GM12878 (cell line): ENCODE measurements around the gene KLHL3. TPM values are rescaled to one million over a fixed set of nuclear protein-coding genes. Genes with fewer than 3 reads are reported as not detected.

Experiments used
- ATAC-seq: fragments of 200-7000 bp; cut with Tn5 transposase; 3 replicates; pipeline ENCODE4 v1.9.1; 2020; ENCODE audit warnings: mild to moderate bottlenecking, moderate library complexity
- BruUV-seq: library from RNA; stranded (reverse); fragments of 400-500 nt; replicated peaks from 2 replicates; lab custom pipeline; 2021; lab: Mats Ljungman, UMichigan
- CTCF ChIA-PET: fragments of 300-600 bp; sonication (Branson Sonifier 250); formaldehyde crosslinking; extraction: SDS; loops from one replicate; lab custom pipeline; 2021; ENCODE audit warnings: inconsistent platforms; lab: Yijun Ruan, JAX
- POLR2A ChIA-PET: fragments of 350-600 bp; formaldehyde crosslinking; extraction: SDS; loops from one replicate; lab custom pipeline; 2021; ENCODE audit warnings: inconsistent platforms; lab: Charles Lee
- RAD21 ChIA-PET: fragments of 300-600 bp; sonication (Branson Sonifier 250); formaldehyde crosslinking; loops from one replicate; lab custom pipeline; 2023; ENCODE audit warnings: antibody characterized with exemption; ENCODE audit not compliant: unreplicated experiment; lab: Charles Lee
- SMC1A ChIA-PET: fragments of 300-600 bp; sonication (Branson Sonifier 250); formaldehyde crosslinking; loops from one replicate; lab custom pipeline; 2023; ENCODE audit not compliant: unreplicated experiment, uncharacterized antibody; lab: Charles Lee
- DNase-seq: peaks from one replicate; pipeline ENCODE4 v3.0.0-alpha.2; 2011; ENCODE audit warnings: low read depth, low spot score
- FAIRE-seq: peaks from 3 replicates; lab custom pipeline; 2011; peaks lifted over from hg19 to GRCh38; lab: Jason Lieb, UNC
- H2AFZ ChIP-seq: 2 replicates; pipeline ENCODE4 v1.6.0; 2011; ENCODE audit warnings: low read depth, low read length, control low read depth; ENCODE audit not compliant: control insufficient read depth
- H3K27ac ChIP-seq: 2 replicates; pipeline ENCODE4 v1.5.1; 2011; ENCODE audit warnings: control low read depth; ENCODE audit not compliant: control insufficient read depth, insufficient read depth
- H3K27me3 ChIP-seq, 2 experiments: replicated peaks in 1 of 2; 2 replicates each; pipeline versions ENCODE4 v1.6.0 to v1.6.1; 2011; ENCODE audit warnings: low read length in 1 of 2; ENCODE audit not compliant: control insufficient read depth in 2 of 2, insufficient read depth in 2 of 2
- H3K36me3 ChIP-seq, 2 experiments: 2 replicates each; pipeline ENCODE4 v1.5.1; 2011; ENCODE audit warnings: low read length in 1 of 2; ENCODE audit not compliant: control insufficient read depth in 2 of 2, insufficient read depth in 2 of 2
- H3K4me1 ChIP-seq: 2 replicates; pipeline ENCODE4 v1.6.1; 2011; ENCODE audit warnings: mild to moderate bottlenecking, low read length, moderate library complexity, mixed read lengths; ENCODE audit not compliant: control insufficient read depth, insufficient read depth
- H3K4me2 ChIP-seq: 2 replicates; pipeline ENCODE4 v1.6.0; 2011; ENCODE audit warnings: control low read depth; ENCODE audit not compliant: control insufficient read depth, insufficient read depth
- H3K4me3 ChIP-seq: fragments of 200-600 bp; sonication (generic); 2 replicates; pipeline ENCODE4 v1.5.1; 2016
- H3K79me2 ChIP-seq: 2 replicates; pipeline ENCODE4 v1.6.0; 2011; ENCODE audit warnings: low read length; ENCODE audit not compliant: control insufficient read depth, insufficient read depth
- H3K9ac ChIP-seq: 2 replicates; pipeline ENCODE4 v1.8.0; 2011; ENCODE audit warnings: low read length, control low read depth, mixed read lengths; ENCODE audit not compliant: control insufficient read depth, insufficient read depth
- H3K9me3 ChIP-seq: replicated peaks from 3 replicates; pipeline ENCODE4 v1.5.1; 2011; ENCODE audit warnings: mild to moderate bottlenecking, low read length; ENCODE audit not compliant: control insufficient read depth, insufficient read depth
- H4K20me1 ChIP-seq: 2 replicates; pipeline ENCODE4 v1.6.0; 2011; ENCODE audit not compliant: control insufficient read depth, insufficient read depth
- CREM ChIP-seq: IDR thresholded peaks from 2 replicates; pipeline ENCODE4 v1.6.1; 2014; ENCODE audit warnings: antibody characterized with exemption, low read depth
- FOXK2 ChIP-seq: fragments of 450-650 bp; IDR thresholded peaks from 2 replicates; pipeline ENCODE4 v1.6.1; 2017; ENCODE audit warnings: mild to moderate bottlenecking, moderate library complexity
- IRF5 ChIP-seq: fragments of 450-650 bp; IDR thresholded peaks from 2 replicates; pipeline ENCODE4 v1.6.1; 2017; ENCODE audit warnings: borderline replicate concordance
- MYC ChIP-seq: IDR thresholded peaks from 2 replicates; pipeline ENCODE4 v1.6.1; 2011; ENCODE audit warnings: mild to moderate bottlenecking, low read length, moderate library complexity, inconsistent platforms; ENCODE audit not compliant: insufficient read depth, insufficient replicate concordance, insufficient read length, severe bottlenecking
- POLR2AphosphoS5 ChIP-seq: IDR thresholded peaks from 2 replicates; pipeline ENCODE4 v1.6.1; 2011; ENCODE audit warnings: mild to moderate bottlenecking, low read length, inconsistent platforms
- REST ChIP-seq: IDR thresholded peaks from 2 replicates; pipeline ENCODE4 v1.6.1; 2012; ENCODE audit warnings: mild to moderate bottlenecking, low read depth, low read length
- WRNIP1 ChIP-seq: IDR thresholded peaks from 2 replicates; pipeline ENCODE4 v1.6.1; 2011; ENCODE audit warnings: low read depth, low read length, improper control_type of control experiment, borderline replicate concordance
- ZBED1 ChIP-seq: IDR thresholded peaks from 2 replicates; pipeline ENCODE4 v1.6.1; 2016; ENCODE audit warnings: borderline replicate concordance
- WGBS: methylation state at CpG from one replicate; pipeline ENCODE4 v1.1.6; 2016; ENCODE audit warnings: low lambda C conversion rate; ENCODE audit not compliant: insufficient replicate concordance, insufficient coverage; ENCODE audit errors: missing lambda C conversion rate; 5-methylcytosine and 5-hydroxymethylcytosine counted together
- in situ Hi-C: fragments of 300-500 bp; cut with MboI; formaldehyde crosslinking; loops from 9 replicates; pipeline ENCODE4 v1.14.3; 2018; ENCODE audit warnings: mixed read lengths
- intact Hi-C: fragments of 100-400 bp; cut with micrococcal nuclease; formaldehyde crosslinking; loops from one replicate; pipeline ENCODE4 v1.14.2; 2022; ENCODE audit not compliant: unreplicated experiment
- polyA plus RNA-seq, 11 experiments: library from polyadenylated mRNA; depleted of rRNA in 4 of 11; unstranded in 6 of 11; stranded (reverse) in 5 of 11; fragments of >200 nt; fragmentation: Nextera tagmentation in 4 of 11; fragmentation: Illumina TruSeq in 1 of 11; extraction: Ambion mirVana in 4 of 11; extraction: Trizol in 1 of 11; gene quantifications; 1 replicate in 1 of 11; 2 replicates in 10 of 11; pipeline versions ENCODE4 v1.2.1 to v1.2.3, GENCODE V29; 2011 to 2016; ENCODE audit warnings: inconsistent platforms in 2 of 11, missing spikeins in 2 of 11, low read depth in 1 of 11
- total RNA-seq, 4 experiments: library from RNA; depleted of rRNA in 3 of 4; stranded (reverse); fragments of >200 nt in 3 of 4; fragmentation: Illumina TruSeq in 1 of 4; extraction: Trizol in 1 of 4; gene quantifications; 2 replicates each; pipeline versions ENCODE4 v1.2.1 to v1.2.3, GENCODE V29; 2013 to 2021
- TF ChIP-seq, protein P1 (sequence below): fragments of 450-650 bp; IDR thresholded peaks from 2 replicates; pipeline ENCODE4 v1.6.1; 2017; ENCODE audit warnings: antibody characterized with exemption, mild to moderate bottlenecking, moderate library complexity
- TF ChIP-seq, protein P2 (sequence below): fragments of 150-350 bp; IDR thresholded peaks from 2 replicates; pipeline ENCODE4 v1.6.1; 2014; ENCODE audit warnings: mild to moderate bottlenecking, low read depth, low read length
- TF ChIP-seq, protein P3 (sequence below): fragments of 450-650 bp; IDR thresholded peaks from 2 replicates; pipeline ENCODE4 v1.6.1; 2017; ENCODE audit warnings: low read depth, mild to moderate bottlenecking, moderate library complexity

The KLHL3 gene
- total and polyA plus RNA-seq, 10 of the 15 experiments (the other 5 are each of a cell fraction or from before 2014, with no cell fraction given) = 1.7 to 11.7 (median 5.6) TPM

DNA sequence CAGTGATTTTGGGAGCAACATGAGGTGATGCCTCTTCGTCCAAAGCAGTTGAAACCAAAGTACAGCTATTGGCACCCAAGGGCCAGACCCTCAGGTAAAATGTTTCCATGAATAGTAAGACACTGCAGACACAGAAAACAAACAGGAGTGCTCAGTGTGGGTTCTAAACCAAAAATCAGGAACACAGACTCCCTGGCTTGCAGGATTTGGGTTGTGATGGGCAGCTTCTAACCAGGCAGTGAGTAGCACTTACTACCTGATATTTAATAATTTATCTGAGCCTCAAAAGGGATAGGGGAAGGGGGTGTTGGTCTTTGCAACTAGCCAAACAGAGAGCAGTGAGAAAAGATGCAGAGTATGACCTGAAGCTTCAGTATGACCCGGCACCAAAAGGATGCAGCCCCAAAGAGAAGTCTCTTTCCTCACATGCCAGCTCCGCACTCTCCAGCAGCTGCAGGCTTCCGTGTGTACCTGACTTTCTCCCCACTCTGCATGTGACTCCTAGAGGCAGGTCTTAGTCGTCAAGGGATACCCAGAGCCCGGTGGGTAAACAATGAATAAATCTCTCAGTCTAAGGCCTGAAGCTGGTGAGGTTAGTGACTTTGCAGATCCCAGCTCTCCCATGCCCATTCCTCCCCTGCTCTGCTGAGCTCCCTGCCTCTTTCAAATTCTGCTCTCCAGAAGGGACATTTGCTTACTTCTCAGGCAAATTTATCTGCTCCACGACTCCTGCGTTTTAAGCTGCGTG, 131.4 kb downstream of the KLHL3 start:
- H3K27ac ChIP-seq = no peak overlapping the region
- ATAC-seq (no peak), FAIRE-seq (no peak), DNase-seq (no peak)
- no peaks in the 10 kb centered on the region for H4K20me1 ChIP-seq
- H3K27me3 ChIP-seq = peaks cover 1 to 10% of the 10 kb centered on the region in 2 experiments; a peak in 3 of 4 replicates
- H3K9me3 ChIP-seq = no peaks in the 10 kb centered on the region
- POLR2A ChIA-PET = no interaction called here
- no peaks in the 10 kb centered on the region for H3K79me2 ChIP-seq
- no peak overlapping the region for H3K9ac ChIP-seq
- no peak overlapping the region for H3K4me3 ChIP-seq
- WGBS = 9% methylated on average over 9 of the region's 9 CpGs
- in situ Hi-C loops (no loop called here), intact Hi-C loops (no loop called here)
- no peaks in the 10 kb centered on the region for H3K36me3 ChIP-seq
- H3K4me2 ChIP-seq = no peak overlapping the region
- CTCF ChIA-PET = interaction anchor here (1.0 kb wide), 1 partner anchor 286 kb away, joined by 3 read pairs; no protein-coding TSS in a partner anchor
- H3K4me1 ChIP-seq = no peaks in the 10 kb centered on the region
- no TSS peak for BruUV-seq
- RAD21 ChIA-PET = no interaction called here
- SMC1A ChIA-PET = no interaction called here
- H2AFZ ChIP-seq = no peak overlapping the region
- no peak for TF ChIP-seq FOXK2
- TF ChIP-seq WRNIP1 = no peak
- TF ChIP-seq, protein P1, sequence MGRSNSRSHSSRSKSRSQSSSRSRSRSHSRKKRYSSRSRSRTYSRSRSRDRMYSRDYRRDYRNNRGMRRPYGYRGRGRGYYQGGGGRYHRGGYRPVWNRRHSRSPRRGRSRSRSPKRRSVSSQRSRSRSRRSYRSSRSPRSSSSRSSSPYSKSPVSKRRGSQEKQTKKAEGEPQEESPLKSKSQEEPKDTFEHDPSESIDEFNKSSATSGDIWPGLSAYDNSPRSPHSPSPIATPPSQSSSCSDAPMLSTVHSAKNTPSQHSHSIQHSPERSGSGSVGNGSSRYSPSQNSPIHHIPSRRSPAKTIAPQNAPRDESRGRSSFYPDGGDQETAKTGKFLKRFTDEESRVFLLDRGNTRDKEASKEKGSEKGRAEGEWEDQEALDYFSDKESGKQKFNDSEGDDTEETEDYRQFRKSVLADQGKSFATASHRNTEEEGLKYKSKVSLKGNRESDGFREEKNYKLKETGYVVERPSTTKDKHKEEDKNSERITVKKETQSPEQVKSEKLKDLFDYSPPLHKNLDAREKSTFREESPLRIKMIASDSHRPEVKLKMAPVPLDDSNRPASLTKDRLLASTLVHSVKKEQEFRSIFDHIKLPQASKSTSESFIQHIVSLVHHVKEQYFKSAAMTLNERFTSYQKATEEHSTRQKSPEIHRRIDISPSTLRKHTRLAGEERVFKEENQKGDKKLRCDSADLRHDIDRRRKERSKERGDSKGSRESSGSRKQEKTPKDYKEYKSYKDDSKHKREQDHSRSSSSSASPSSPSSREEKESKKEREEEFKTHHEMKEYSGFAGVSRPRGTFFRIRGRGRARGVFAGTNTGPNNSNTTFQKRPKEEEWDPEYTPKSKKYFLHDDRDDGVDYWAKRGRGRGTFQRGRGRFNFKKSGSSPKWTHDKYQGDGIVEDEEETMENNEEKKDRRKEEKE = no peak
- TF ChIP-seq, protein P2, sequence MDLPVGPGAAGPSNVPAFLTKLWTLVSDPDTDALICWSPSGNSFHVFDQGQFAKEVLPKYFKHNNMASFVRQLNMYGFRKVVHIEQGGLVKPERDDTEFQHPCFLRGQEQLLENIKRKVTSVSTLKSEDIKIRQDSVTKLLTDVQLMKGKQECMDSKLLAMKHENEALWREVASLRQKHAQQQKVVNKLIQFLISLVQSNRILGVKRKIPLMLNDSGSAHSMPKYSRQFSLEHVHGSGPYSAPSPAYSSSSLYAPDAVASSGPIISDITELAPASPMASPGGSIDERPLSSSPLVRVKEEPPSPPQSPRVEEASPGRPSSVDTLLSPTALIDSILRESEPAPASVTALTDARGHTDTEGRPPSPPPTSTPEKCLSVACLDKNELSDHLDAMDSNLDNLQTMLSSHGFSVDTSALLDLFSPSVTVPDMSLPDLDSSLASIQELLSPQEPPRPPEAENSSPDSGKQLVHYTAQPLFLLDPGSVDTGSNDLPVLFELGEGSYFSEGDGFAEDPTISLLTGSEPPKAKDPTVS = no peak
- no peak for TF ChIP-seq IRF5
- no peak for TF ChIP-seq REST
- no peak for TF ChIP-seq ZBED1
- TF ChIP-seq POLR2AphosphoS5 = no peak
- TF ChIP-seq, protein P3, sequence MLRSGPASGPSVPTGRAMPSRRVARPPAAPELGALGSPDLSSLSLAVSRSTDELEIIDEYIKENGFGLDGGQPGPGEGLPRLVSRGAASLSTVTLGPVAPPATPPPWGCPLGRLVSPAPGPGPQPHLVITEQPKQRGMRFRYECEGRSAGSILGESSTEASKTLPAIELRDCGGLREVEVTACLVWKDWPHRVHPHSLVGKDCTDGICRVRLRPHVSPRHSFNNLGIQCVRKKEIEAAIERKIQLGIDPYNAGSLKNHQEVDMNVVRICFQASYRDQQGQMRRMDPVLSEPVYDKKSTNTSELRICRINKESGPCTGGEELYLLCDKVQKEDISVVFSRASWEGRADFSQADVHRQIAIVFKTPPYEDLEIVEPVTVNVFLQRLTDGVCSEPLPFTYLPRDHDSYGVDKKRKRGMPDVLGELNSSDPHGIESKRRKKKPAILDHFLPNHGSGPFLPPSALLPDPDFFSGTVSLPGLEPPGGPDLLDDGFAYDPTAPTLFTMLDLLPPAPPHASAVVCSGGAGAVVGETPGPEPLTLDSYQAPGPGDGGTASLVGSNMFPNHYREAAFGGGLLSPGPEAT = no peak
- no peak for TF ChIP-seq CREM
- no peak for TF ChIP-seq MYC
